Trophoblast cell (in vitro differentiated cells and primary cell): ENCODE measurements around the gene MPDU1.

Experiments used
- DNase-seq, 2 donors: peaks; one replicate each; pipeline ENCODE4 v3.0.0-alpha.2; 2016
- H2AFZ ChIP-seq: 2 replicates; pipeline ENCODE4 v1.6.1; 2013; ENCODE audit warnings: low read length, moderate library complexity, mild to moderate bottlenecking; ENCODE audit not compliant: insufficient read depth, poor library complexity
- H2AK5ac ChIP-seq: 2 replicates; pipeline ENCODE4 v1.6.1; 2013; ENCODE audit warnings: mild to moderate bottlenecking, low read length
- H2BK120ac ChIP-seq: 2 replicates; pipeline ENCODE4 v1.6.1; 2013; ENCODE audit warnings: low read length, mild to moderate bottlenecking, moderate library complexity; ENCODE audit not compliant: insufficient read depth, poor library complexity
- H2BK12ac ChIP-seq: 2 replicates; pipeline ENCODE4 v1.6.1; 2013; ENCODE audit warnings: mild to moderate bottlenecking, low read length, moderate library complexity
- H2BK5ac ChIP-seq: 2 replicates; pipeline ENCODE4 v1.6.1; 2013; ENCODE audit warnings: low read length, low read depth, moderate library complexity, mild to moderate bottlenecking; ENCODE audit not compliant: poor library complexity
- H3K14ac ChIP-seq: 2 replicates; pipeline ENCODE4 v1.6.1; 2013; ENCODE audit warnings: mild to moderate bottlenecking, low read length
- H3K18ac ChIP-seq: 2 replicates; pipeline ENCODE4 v1.6.1; 2013; ENCODE audit warnings: mild to moderate bottlenecking, low read length
- H3K23ac ChIP-seq: 2 replicates; pipeline ENCODE4 v1.6.1; 2013; ENCODE audit warnings: low read length
- H3K27ac ChIP-seq: 2 replicates; pipeline ENCODE4 v1.5.1; 2013; ENCODE audit warnings: low read depth, mild to moderate bottlenecking, inconsistent platforms, low read length, moderate library complexity
- H3K27me3 ChIP-seq: 2 replicates; pipeline ENCODE4 v1.6.1; 2013; ENCODE audit warnings: inconsistent platforms, mild to moderate bottlenecking, low read length, moderate library complexity; ENCODE audit not compliant: insufficient read depth
- H3K36me3 ChIP-seq, 2 experiments: 1 replicate in 1 of 2; 2 replicates in 1 of 2; pipeline ENCODE4 v1.6.1; 2013; ENCODE audit warnings: low read length in 2 of 2, mild to moderate bottlenecking in 2 of 2, moderate library complexity in 1 of 2; ENCODE audit not compliant: insufficient read depth in 2 of 2, control insufficient read depth in 1 of 2
- H3K4ac ChIP-seq: 2 replicates; pipeline ENCODE4 v1.6.1; 2013; ENCODE audit warnings: low read depth, mild to moderate bottlenecking, low read length, moderate library complexity
- H3K4me1 ChIP-seq, 2 experiments: 1 replicate in 1 of 2; 2 replicates in 1 of 2; pipeline ENCODE4 v1.6.1; 2013; ENCODE audit warnings: low read length in 2 of 2, mild to moderate bottlenecking in 2 of 2, moderate library complexity in 1 of 2; ENCODE audit not compliant: insufficient read depth in 2 of 2, control insufficient read depth in 1 of 2
- H3K4me2 ChIP-seq: 2 replicates; pipeline ENCODE4 v1.6.1; 2013; ENCODE audit warnings: inconsistent platforms, mild to moderate bottlenecking, low read length, moderate library complexity
- H3K4me3 ChIP-seq: 2 replicates; pipeline ENCODE4 v1.5.1; 2013; ENCODE audit warnings: mild to moderate bottlenecking, low read depth, low read length, inconsistent platforms
- H3K79me1 ChIP-seq: one replicate; pipeline ENCODE4 v1.6.1; 2013; ENCODE audit warnings: low read length
- H3K79me2 ChIP-seq: 2 replicates; pipeline ENCODE4 v1.6.1; 2013; ENCODE audit warnings: low read length, mild to moderate bottlenecking; ENCODE audit not compliant: control insufficient read depth, insufficient read depth, poor library complexity
- H3K9ac ChIP-seq: 2 replicates; pipeline ENCODE4 v1.6.1; 2013; ENCODE audit warnings: mild to moderate bottlenecking, low read length
- H3K9me3 ChIP-seq: 2 replicates; pipeline ENCODE4 v1.6.1; 2013; ENCODE audit warnings: low read depth, mild to moderate bottlenecking, control low read depth, inconsistent platforms, low read length; ENCODE audit not compliant: insufficient read depth
- H4K12ac ChIP-seq: 2 replicates; pipeline ENCODE4 v1.6.1; 2013; ENCODE audit warnings: low read depth, mild to moderate bottlenecking, low read length, moderate library complexity
- H4K8ac ChIP-seq: 2 replicates; pipeline ENCODE4 v1.6.1; 2013; ENCODE audit warnings: low read depth, mild to moderate bottlenecking, low read length, moderate library complexity
- H4K91ac ChIP-seq: one replicate; pipeline ENCODE4 v1.6.1; 2013; ENCODE audit warnings: low read depth, mild to moderate bottlenecking, low read length, moderate library complexity
- WGBS: extraction: QIAGEN DNeasy Blood & Tissue Kit; methylation state at CpG from one replicate; pipeline ENCODE4 v1.1.7; 2013; ENCODE audit warnings: missing lambda C conversion rate; ENCODE audit not compliant: insufficient read length, insufficient coverage; ENCODE audit errors: extremely low coverage; 5-methylcytosine and 5-hydroxymethylcytosine counted together

The MPDU1 gene

GRCh38 chr17:7562208-7562605 is 21.4 kb upstream of the MPDU1 start:
- H3K79me2 ChIP-seq = peaks cover 11% of the 10 kb centered on the region
- H3K23ac ChIP-seq = no peak overlapping the region
- H3K27me3 ChIP-seq = no peaks in the 10 kb centered on the region
- peak overlapping the region; percentile 98 for H2AFZ ChIP-seq
- peak overlapping the region; percentile 98 for H4K8ac ChIP-seq
- H3K36me3 ChIP-seq = peaks cover 27 to 29% of the 10 kb centered on the region in 2 experiments
- peak overlapping the region; percentile 86 for H4K91ac ChIP-seq
- peak overlapping the region; percentile 85 for H3K14ac ChIP-seq
- H3K79me1 ChIP-seq = peaks cover 11% of the 10 kb centered on the region
- peak overlapping the region; percentile 92 for H3K4me3 ChIP-seq
- peak overlapping the region; percentile 77 for H2BK5ac ChIP-seq
- peak overlapping the region; percentile 66 for H2BK120ac ChIP-seq
- H4K12ac ChIP-seq = peak overlapping the region; percentile 84
- peak overlapping the region; percentile 29 for H3K27ac ChIP-seq
- peak overlapping the region; percentile 86 for H3K9ac ChIP-seq
- peak overlapping the region; percentile 79 for H2AK5ac ChIP-seq
- WGBS = no CpG with 5 or more reads among the region's 28 CpGs
- no peak overlapping the region for H2BK12ac ChIP-seq
- H3K18ac ChIP-seq = peak overlapping the region; percentile 93
- DNase-seq = no peak
- H3K4me2 ChIP-seq = peak overlapping the region; percentile 87
- peaks cover 4 to 12% of the 10 kb centered on the region in 2 experiments for H3K4me1 ChIP-seq
- H3K9me3 ChIP-seq = no peaks in the 10 kb centered on the region
- peak overlapping the region; percentile 83 for H3K4ac ChIP-seq

GRCh38 chr17:7563115-7563869 is 20.4 kb upstream of the MPDU1 start:
- Histone ChIP-seq H2BK12ac (no peak overlapping the region), H3K9me3 (no peaks in the 10 kb centered on the region), H2AFZ (no peak overlapping the region), H3K4me2 (peak overlapping the region; percentile 87), H3K4ac (peak overlapping the region; percentile 83), H3K79me2 (peaks cover 11% of the 10 kb centered on the region), H3K14ac (no peak overlapping the region), H2AK5ac (no peak overlapping the region), H3K23ac (no peak overlapping the region), H3K27ac (no peak overlapping the region), H2BK5ac (no peak overlapping the region), H3K36me3 (peaks cover 32% of the 10 kb centered on the region in 2 experiments), H4K91ac (no peak overlapping the region), H3K4me1 (peaks cover 0 to 10% of the 10 kb centered on the region in 2 experiments), H3K79me1 (peaks cover 11% of the 10 kb centered on the region), H3K18ac (no peak overlapping the region), H4K8ac (no peak overlapping the region), H4K12ac (no peak overlapping the region), H3K9ac (no peak overlapping the region), H2BK120ac (no peak overlapping the region), H3K4me3 (no peak overlapping the region), H3K27me3 (no peaks in the 10 kb centered on the region)
- WGBS = no CpG with 5 or more reads among the region's 30 CpGs
- no peak for DNase-seq

DNA sequence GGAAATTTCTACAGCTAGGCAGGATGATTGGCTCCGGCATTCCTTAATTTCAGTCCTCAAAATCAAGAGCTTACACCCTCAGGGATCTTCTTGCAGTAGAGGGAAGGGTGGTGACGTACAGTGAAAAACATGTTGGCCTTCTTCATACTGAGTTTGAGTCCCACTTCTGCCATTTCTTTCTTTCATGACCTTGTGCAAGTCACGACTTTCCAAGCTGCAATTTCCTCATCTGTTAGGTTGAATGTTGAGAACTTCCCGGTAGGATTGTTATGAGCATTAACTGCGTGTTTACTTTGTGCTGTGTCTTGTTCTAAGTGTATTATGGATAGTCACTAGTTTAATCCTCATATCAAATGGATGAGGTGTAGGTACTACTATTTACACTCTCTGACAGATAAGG is 14.1 kb upstream of the MPDU1 start:
- Histone ChIP-seq H3K27me3 (no peaks in the 10 kb centered on the region), H3K23ac (no peak overlapping the region), H3K79me1 (peaks cover 12% of the 10 kb centered on the region), H3K4me2 (no peak overlapping the region), H2BK120ac (no peak overlapping the region), H3K36me3 (peaks cover 40 to 52% of the 10 kb centered on the region in 2 experiments), H3K9ac (no peak overlapping the region), H3K14ac (no peak overlapping the region), H2AK5ac (no peak overlapping the region), H3K9me3 (peaks cover 2% of the 10 kb centered on the region), H4K12ac (no peak overlapping the region), H4K91ac (no peak overlapping the region), H3K27ac (no peak overlapping the region), H3K18ac (no peak overlapping the region), H4K8ac (no peak overlapping the region), H2BK12ac (no peak overlapping the region), H3K4ac (no peak overlapping the region), H3K4me3 (no peak overlapping the region), H2AFZ (no peak overlapping the region), H2BK5ac (no peak overlapping the region), H3K4me1 (peaks cover under 1 to 11% of the 10 kb centered on the region in 2 experiments), H3K79me2 (peaks cover 14% of the 10 kb centered on the region)
- no peak for DNase-seq
- no CpG with 5 or more reads among the region's 5 CpGs for WGBS

- Histone ChIP-seq H3K18ac (no peak overlapping the region), H3K79me2 (peaks cover 14% of the 10 kb centered on the region), H4K12ac (no peak overlapping the region), H2AK5ac (no peak overlapping the region), H3K4me2 (no peak overlapping the region), H3K27ac (no peak overlapping the region), H4K91ac (no peak overlapping the region), H3K79me1 (peaks cover 12% of the 10 kb centered on the region), H2AFZ (no peak overlapping the region), H4K8ac (no peak overlapping the region), H2BK5ac (no peak overlapping the region), H3K4ac (no peak overlapping the region), H2BK12ac (no peak overlapping the region), H3K23ac (no peak overlapping the region), H3K36me3 (peaks cover 39 to 52% of the 10 kb centered on the region in 2 experiments), H3K9me3 (peaks cover 2% of the 10 kb centered on the region), H2BK120ac (no peak overlapping the region), H3K9ac (no peak overlapping the region), H3K27me3 (no peaks in the 10 kb centered on the region), H3K4me3 (no peak overlapping the region), H3K4me1 (peaks cover 2 to 14% of the 10 kb centered on the region in 2 experiments), H3K14ac (no peak overlapping the region)
- no peak for DNase-seq
- no CpG with 5 or more reads among the region's 10 CpGs for WGBS
Measured at GRCh38 chr17:7570351-7570750, 13.3 kb upstream of the MPDU1 start.
